Stimulated activated CD8-positive, alpha-beta memory T cell treated with anti-CD3 and anti-CD28 coated beads, Interleukin-12 subunit alpha, Interleukin-12 subunit beta, amount 100 ng/mL, for 1 hour (primary cell): ENCODE results near the gene WDR38.
A peak's percentile ranks its signal among the peaks of the same experiment; 100 is the strongest.

Source experiments
- DNase-seq: peaks from one replicate; pipeline ENCODE4 v3.0.0-alpha.2; 2020; ENCODE audit warnings: low read depth

WDR38 gene

GRCh38 chr9:124858330-124859046 lies 5.2 kb downstream of the WDR38 start:
- no peak for DNase-seq

- no peak for DNase-seq
Observed at GRCh38 chr9:124859803-124860581, 6.7 kb downstream of the WDR38 start.

GRCh38 chr9:124860582-124861341 lies 7.5 kb downstream of the WDR38 start:
- DNase-seq: no peak

GRCh38 chr9:124861342-124862229 lies 8.3 kb downstream of the WDR38 start, which contains the start of the genes ARPC5L and RPL35:
Gene ARPC5L, plus strand, starts transcription at chr9:124862130. Its CDS starts 7,161 bp downstream, at chr9:124869291.
Gene RPL35, minus strand, starts transcription at chr9:124861957. Its CDS starts 45 bp downstream, at chr9:124861912.
- peak; percentile 89 for DNase-seq

GRCh38 chr9:124863371-124863871 lies 10.2 kb downstream of the WDR38 start:
- DNase-seq: no peak

- DNase-seq: peak; percentile 80
Observed at GRCh38 chr9:124868511-124869465, 15.5 kb downstream of the WDR38 start.

GRCh38 chr9:124869466-124869985 lies 16.3 kb downstream of the WDR38 start:
- DNase-seq: no peak

GRCh38 chr9:124869986-124870560 lies 16.8 kb downstream of the WDR38 start:
- peak; percentile 57 for DNase-seq

- no peak for DNase-seq
Observed at GRCh38 chr9:124870723-124871122, 17.5 kb downstream of the WDR38 start.

- DNase-seq: no peak
Observed at GRCh38 chr9:124871156-124871561, 17.9 kb downstream of the WDR38 start.

GRCh38 chr9:124873664-124874063 lies 20.4 kb downstream of the WDR38 start:
- no peak for DNase-seq

- DNase-seq: no peak
Observed at GRCh38 chr9:124875501-124875900, 22.2 kb downstream of the WDR38 start.

- DNase-seq: no peak
Observed at GRCh38 chr9:124877021-124877782, 23.9 kb downstream of the WDR38 start.

GRCh38 chr9:124878021-124878420 lies 24.8 kb downstream of the WDR38 start:
- no peak for DNase-seq

GRCh38 chr9:124878518-124878917 lies 25.3 kb downstream of the WDR38 start:
- DNase-seq: no peak

GRCh38 chr9:124879226-124879625 lies 26.0 kb downstream of the WDR38 start:
- no peak for DNase-seq

- no peak for DNase-seq
Observed at GRCh38 chr9:124880501-124880900, 27.2 kb downstream of the WDR38 start.

GRCh38 chr9:124881138-124881743 lies 28.0 kb downstream of the WDR38 start:
- DNase-seq: no peak
